Loucy (cell line): ENCODE data around the gene TACR2.

Source experiments
- H2AFZ ChIP-seq: fragments of 200-600 bp; sonication (generic); 2 replicates; pipeline ENCODE4 v1.6.0; 2016; ENCODE audit warnings: antibody characterized with exemption, mild to moderate bottlenecking, low read length, moderate library complexity
- H3F3A ChIP-seq: fragments of 200-600 bp; 2 replicates; pipeline ENCODE4 v1.6.0; 2016; ENCODE audit warnings: antibody characterized with exemption, low read depth, mild to moderate bottlenecking
- H3K27me3 ChIP-seq: fragments of 200-600 bp; sonication (generic); 2 replicates; pipeline ENCODE4 v1.6.1; 2014; ENCODE audit warnings: low read length, mild to moderate bottlenecking; ENCODE audit not compliant: insufficient read depth, poor library complexity, severe bottlenecking
- H3K36me3 ChIP-seq: fragments of 200-600 bp; sonication (generic); 2 replicates; pipeline ENCODE4 v1.6.1; 2016; ENCODE audit warnings: low read length; ENCODE audit not compliant: insufficient read depth
- H3K4me1 ChIP-seq: fragments of 200-600 bp; sonication (generic); 2 replicates; pipeline ENCODE4 v1.5.1; 2014; ENCODE audit warnings: low read length, mild to moderate bottlenecking; ENCODE audit not compliant: insufficient read depth, poor library complexity, severe bottlenecking
- H3K4me2 ChIP-seq: fragments of 200-600 bp; sonication (generic); 2 replicates; pipeline ENCODE4 v1.6.0; 2014; ENCODE audit warnings: antibody characterized with exemption, low read length, low read depth, mild to moderate bottlenecking; ENCODE audit not compliant: poor library complexity, severe bottlenecking
- H3K4me3 ChIP-seq: fragments of 200-600 bp; sonication (generic); 2 replicates; pipeline ENCODE4 v1.5.1; 2014; ENCODE audit warnings: low read length, mild to moderate bottlenecking, mixed read lengths; ENCODE audit not compliant: poor library complexity, severe bottlenecking
- H3K79me2 ChIP-seq: fragments of 200-600 bp; sonication (generic); 2 replicates; pipeline ENCODE4 v1.6.1; 2014; ENCODE audit warnings: low read length; ENCODE audit not compliant: insufficient read depth
- H3K9ac ChIP-seq: fragments of 200-600 bp; sonication (generic); 2 replicates; pipeline ENCODE4 v1.6.0; 2014; ENCODE audit warnings: mild to moderate bottlenecking, low read depth, low read length, moderate library complexity; ENCODE audit not compliant: poor library complexity, severe bottlenecking
- H3K9me2 ChIP-seq: fragments of 200-600 bp; sonication (generic); replicated peaks from 2 replicates; pipeline ENCODE4 v1.6.1; 2016; ENCODE audit warnings: low read depth, low read length, mixed read lengths
- H3K9me3 ChIP-seq: fragments of 200-600 bp; sonication (generic); 2 replicates; pipeline ENCODE4 v1.6.1; 2014; ENCODE audit warnings: mild to moderate bottlenecking, antibody characterized with exemption, low read length, low read depth; ENCODE audit not compliant: insufficient read depth
- H4K20me1 ChIP-seq: fragments of 200-600 bp; sonication (generic); 2 replicates; pipeline ENCODE4 v1.6.0; 2014; ENCODE audit warnings: antibody characterized with exemption, low read length, mild to moderate bottlenecking; ENCODE audit not compliant: insufficient read depth, poor library complexity, severe bottlenecking
- EZH2phosphoT487 ChIP-seq: fragments of 200-600 bp; IDR thresholded peaks from 2 replicates; pipeline ENCODE4 v1.6.1; 2018; ENCODE audit warnings: antibody characterized with exemption, mild to moderate bottlenecking, moderate library complexity, borderline replicate concordance
- TF ChIP-seq, protein P1 (sequence below): fragments of 200-600 bp; sonication (generic); conservative IDR thresholded peaks from 2 replicates; pipeline ENCODE4 v1.5.1; 2014; ENCODE audit warnings: mild to moderate bottlenecking, antibody characterized with exemption, low read length

Gene TACR2

DNA sequence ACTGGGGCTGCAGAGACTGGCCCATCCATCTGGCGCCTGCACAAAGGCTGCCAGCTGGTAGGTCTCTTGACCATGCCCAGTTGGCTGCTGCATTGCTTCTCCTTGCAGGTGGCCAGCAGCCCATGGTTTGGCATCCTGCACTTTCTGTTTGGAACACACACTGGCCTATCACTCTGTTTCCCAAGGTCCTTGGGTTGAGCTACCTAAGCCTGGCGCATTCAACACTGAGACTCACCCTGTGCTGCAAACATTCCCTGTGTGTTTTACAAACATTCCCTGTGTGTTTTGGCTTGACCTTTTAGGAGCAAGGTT is 55.5 kb downstream of the TACR2 start:
- H3K27me3 ChIP-seq: no peaks in the 10 kb centered on the region
- no peak overlapping the region for H2AFZ ChIP-seq
- no peaks in the 10 kb centered on the region for H3F3A ChIP-seq
- H3K9ac ChIP-seq: no peak overlapping the region
- peaks cover 9% of the 10 kb centered on the region for H4K20me1 ChIP-seq
- no peaks in the 10 kb centered on the region for H3K9me3 ChIP-seq
- peaks cover 12% of the 10 kb centered on the region for H3K4me1 ChIP-seq
- H3K36me3 ChIP-seq: peaks cover 65% of the 10 kb centered on the region; the same call in 1 of the 2 replicates
- no peak overlapping the region for H3K4me3 ChIP-seq
- peaks cover 26% of the 10 kb centered on the region; the same call in 1 of the 2 replicates for H3K79me2 ChIP-seq
- TF ChIP-seq, protein P1, sequence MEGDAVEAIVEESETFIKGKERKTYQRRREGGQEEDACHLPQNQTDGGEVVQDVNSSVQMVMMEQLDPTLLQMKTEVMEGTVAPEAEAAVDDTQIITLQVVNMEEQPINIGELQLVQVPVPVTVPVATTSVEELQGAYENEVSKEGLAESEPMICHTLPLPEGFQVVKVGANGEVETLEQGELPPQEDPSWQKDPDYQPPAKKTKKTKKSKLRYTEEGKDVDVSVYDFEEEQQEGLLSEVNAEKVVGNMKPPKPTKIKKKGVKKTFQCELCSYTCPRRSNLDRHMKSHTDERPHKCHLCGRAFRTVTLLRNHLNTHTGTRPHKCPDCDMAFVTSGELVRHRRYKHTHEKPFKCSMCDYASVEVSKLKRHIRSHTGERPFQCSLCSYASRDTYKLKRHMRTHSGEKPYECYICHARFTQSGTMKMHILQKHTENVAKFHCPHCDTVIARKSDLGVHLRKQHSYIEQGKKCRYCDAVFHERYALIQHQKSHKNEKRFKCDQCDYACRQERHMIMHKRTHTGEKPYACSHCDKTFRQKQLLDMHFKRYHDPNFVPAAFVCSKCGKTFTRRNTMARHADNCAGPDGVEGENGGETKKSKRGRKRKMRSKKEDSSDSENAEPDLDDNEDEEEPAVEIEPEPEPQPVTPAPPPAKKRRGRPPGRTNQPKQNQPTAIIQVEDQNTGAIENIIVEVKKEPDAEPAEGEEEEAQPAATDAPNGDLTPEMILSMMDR: no peak
- no peak for TF ChIP-seq EZH2phosphoT487
- H3K9me2 ChIP-seq: no peaks in the 10 kb centered on the region
- H3K4me2 ChIP-seq: no peak overlapping the region

DNA sequence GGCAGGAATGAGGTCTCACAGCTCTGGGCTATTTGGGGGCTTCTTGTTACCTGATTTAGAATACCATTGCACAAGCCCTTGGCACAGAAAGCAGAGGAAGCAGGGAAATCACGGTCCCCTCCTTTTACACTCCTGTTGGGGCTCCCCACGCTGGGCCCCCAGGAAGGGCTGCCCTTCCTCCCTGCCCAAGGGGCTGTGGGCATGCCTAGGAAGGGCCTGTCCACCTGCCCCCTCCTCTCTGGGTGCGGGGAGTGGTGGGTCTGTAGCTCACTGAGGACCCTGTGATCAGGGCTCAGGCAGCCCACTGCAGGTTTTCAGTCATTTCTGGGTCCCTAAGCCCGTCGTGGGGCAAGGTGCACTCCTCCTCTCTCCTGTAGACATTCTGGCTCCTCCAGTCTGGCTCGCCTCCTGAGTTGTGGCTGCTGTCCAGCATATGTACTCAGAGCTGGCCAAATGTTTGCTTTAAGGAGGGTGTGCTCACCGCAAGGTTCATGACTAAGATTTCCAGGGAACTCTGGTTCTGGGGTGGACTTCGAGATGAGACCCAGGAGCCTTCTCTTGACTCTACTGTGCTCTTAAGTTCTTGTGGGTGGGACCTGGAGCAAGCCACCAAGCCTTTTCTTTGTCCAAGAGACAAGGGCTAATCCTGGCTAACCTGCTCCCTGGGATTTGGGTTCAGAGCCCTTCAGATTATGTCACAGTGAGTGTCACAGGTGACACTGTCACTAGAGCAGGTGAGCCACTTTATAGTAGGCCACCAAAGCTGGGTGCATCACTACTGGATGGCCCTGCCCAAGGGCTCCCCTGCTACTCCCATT is 56.0 kb downstream of the TACR2 start:
- no peak overlapping the region for H2AFZ ChIP-seq
- H3K79me2 ChIP-seq: peaks cover 32% of the 10 kb centered on the region; the same call in 1 of the 2 replicates
- H3K4me3 ChIP-seq: no peak overlapping the region
- H3K27me3 ChIP-seq: no peaks in the 10 kb centered on the region
- peaks cover 9% of the 10 kb centered on the region for H4K20me1 ChIP-seq
- H3K9me3 ChIP-seq: no peaks in the 10 kb centered on the region
- peaks cover 61% of the 10 kb centered on the region; the same call in 1 of the 2 replicates for H3K36me3 ChIP-seq
- H3K9ac ChIP-seq: no peak overlapping the region
- H3F3A ChIP-seq: no peaks in the 10 kb centered on the region
- H3K4me2 ChIP-seq: no peak overlapping the region
- no peaks in the 10 kb centered on the region for H3K9me2 ChIP-seq
- TF ChIP-seq, protein P1: no peak
- TF ChIP-seq EZH2phosphoT487: no peak
- peaks cover 12% of the 10 kb centered on the region for H3K4me1 ChIP-seq

DNA sequence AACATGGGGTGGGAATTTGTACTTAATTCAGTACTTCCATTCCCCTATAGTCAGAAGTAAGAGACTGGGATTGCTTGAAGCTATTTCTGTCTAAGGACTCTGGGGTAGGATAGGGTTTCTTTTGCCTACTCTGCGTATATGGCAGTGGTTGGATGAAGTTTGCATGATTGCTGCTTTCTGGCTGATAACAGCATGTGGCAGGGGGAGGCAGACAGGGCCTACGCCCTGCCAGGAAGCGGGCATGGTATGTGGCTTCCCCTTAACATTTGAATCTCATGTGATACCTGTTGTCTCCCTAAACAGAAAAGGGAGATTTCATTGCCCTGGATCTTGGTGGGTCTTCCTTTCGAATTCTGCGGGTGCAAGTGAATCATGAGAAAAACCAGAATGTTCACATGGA is 57.1 kb downstream of the TACR2 start:
- no peak overlapping the region for H3K4me3 ChIP-seq
- no peaks in the 10 kb centered on the region for H3K27me3 ChIP-seq
- peaks cover 9% of the 10 kb centered on the region for H4K20me1 ChIP-seq
- H3F3A ChIP-seq: no peaks in the 10 kb centered on the region
- TF ChIP-seq, protein P1: no peak
- TF ChIP-seq EZH2phosphoT487: no peak
- H2AFZ ChIP-seq: no peak overlapping the region
- peaks cover 12% of the 10 kb centered on the region for H3K4me1 ChIP-seq
- H3K9me2 ChIP-seq: no peaks in the 10 kb centered on the region
- H3K9ac ChIP-seq: no peak overlapping the region
- peaks cover 38% of the 10 kb centered on the region; the same call in 1 of the 2 replicates for H3K79me2 ChIP-seq
- no peak overlapping the region for H3K4me2 ChIP-seq
- H3K9me3 ChIP-seq: no peaks in the 10 kb centered on the region
- peaks cover 56% of the 10 kb centered on the region; the same call in 1 of the 2 replicates for H3K36me3 ChIP-seq
